ENCODE data around the gene UBE2S. TPM values are rescaled to one million over a fixed set of nuclear protein-coding genes. Genes with fewer than 3 reads are reported as not detected.
"Not testable (repeated sequence)": the region's sequence is repeated elsewhere in the genome, so short reads cannot be mapped to it uniquely, and the experiment has no call there.

The UBE2S gene
- polyA plus RNA-seq, 1 donor (not counting 4 experiments of a cell fraction or from before 2014, with no cell fraction given), result 31.8 TPM

- Histone ChIP-seq H3K27me3 (ENCODE audit: control insufficient read depth, extremely low read depth, insufficient read depth, low read length) (peaks cover 9% of the 10 kb centered on the region), H4K20me1 (ENCODE audit: control insufficient read depth, extremely low read depth, insufficient read depth, low read length) (no peaks in the 10 kb centered on the region), H3K27ac (ENCODE audit: control insufficient read depth, insufficient read depth, low read length) (no peak overlapping the region), H3K4me3 (ENCODE audit: control insufficient read depth in 2 of 3, extremely low read depth in 1 of 3, insufficient read depth in 2 of 3, low read depth in 1 of 3, low read length in 3 of 3) (no peak overlapping the region), H2AFZ (ENCODE audit: control insufficient read depth, low read length) (no peak overlapping the region), H3K36me3 (ENCODE audit: control insufficient read depth in 2 of 2, extremely low read depth in 1 of 2, insufficient read depth in 2 of 2, low read length in 2 of 2) (no peaks in the 10 kb centered on the region), H3K4me2 (ENCODE audit: control insufficient read depth, extremely low read depth, insufficient read depth, low read depth, low read length) (no peak overlapping the region), H3K9ac (ENCODE audit: control insufficient read depth, extremely low read depth, insufficient read depth, low read length) (no peak overlapping the region), H3K79me2 (ENCODE audit: control insufficient read depth, insufficient read depth, low read length) (no peaks in the 10 kb centered on the region), H3K4me1 (ENCODE audit: control insufficient read depth, extremely low read depth, insufficient read depth, low read length) (peaks cover 4% of the 10 kb centered on the region), H3K9me1 (ENCODE audit: control insufficient read depth, extremely low read depth, insufficient read depth, low read length) (no peaks in the 10 kb centered on the region), H3K9me3 (ENCODE audit: control insufficient read depth, low read depth, low read length) (no peaks in the 10 kb centered on the region)
- FAIRE-seq, result no peak
- dilution Hi-C loops (cut with MboI; ENCODE audit: extremely low pct_ligation_motif_present, low sequenced_read_pairs), result no loop called here
- TF ChIP-seq CTCF (optimal IDR thresholded peaks at IDR 0.05 in 1 of 3, IDR thresholded peaks at IDR 0.05 in 1 of 3, conservative IDR thresholded peaks at IDR 0.05 in 1 of 3; ENCODE audit: extremely low read depth in 1 of 3, insufficient read depth in 2 of 3, low read length in 3 of 3) (no peak), EZH2 (IDR thresholded peaks at IDR 0.05; ENCODE audit: low read length) (no peak)
- DNase-seq (ENCODE audit: low read depth, low spot score), result no peak
These were observed 15.8 kb upstream of the UBE2S start for GRCh38 chr19:55423225-55424005.

DNA sequence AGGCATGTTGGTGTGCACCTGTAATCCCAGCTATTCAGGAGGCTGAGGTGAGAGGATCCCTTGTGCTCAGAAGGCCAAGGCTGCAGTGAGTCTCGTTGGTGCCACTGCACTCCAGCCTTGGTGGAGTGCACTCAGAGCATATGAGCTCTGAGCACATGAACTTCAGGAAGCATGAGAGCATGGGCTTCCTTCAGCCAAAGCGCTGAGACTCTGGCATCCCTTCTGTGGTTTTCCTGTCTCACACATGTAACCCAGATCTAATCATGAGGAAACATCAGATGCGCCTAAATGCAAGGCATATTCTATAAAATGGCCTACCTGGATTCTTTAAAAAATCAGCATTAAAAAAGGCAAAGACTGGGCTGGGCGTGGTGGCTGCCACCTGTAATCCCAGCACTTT lies 13.7 kb upstream of the UBE2S start:
- H3K27ac ChIP-seq (ENCODE audit: control insufficient read depth, insufficient read depth, low read length); H3K9me3 ChIP-seq (ENCODE audit: control insufficient read depth, low read depth, low read length); H4K20me1 ChIP-seq (ENCODE audit: control insufficient read depth, extremely low read depth, insufficient read depth, low read length); H2AFZ ChIP-seq (ENCODE audit: control insufficient read depth, low read length); H3K36me3 ChIP-seq (ENCODE audit: control insufficient read depth in 2 of 2, extremely low read depth in 1 of 2, insufficient read depth in 2 of 2, low read length in 2 of 2); H3K9me1 ChIP-seq (ENCODE audit: control insufficient read depth, extremely low read depth, insufficient read depth, low read length); H3K4me3 ChIP-seq (ENCODE audit: control insufficient read depth in 2 of 3, extremely low read depth in 1 of 3, insufficient read depth in 2 of 3, low read depth in 1 of 3, low read length in 3 of 3); dilution Hi-C loops (cut with MboI; ENCODE audit: extremely low pct_ligation_motif_present, low sequenced_read_pairs); H3K4me1 ChIP-seq (ENCODE audit: control insufficient read depth, extremely low read depth, insufficient read depth, low read length); H3K27me3 ChIP-seq (ENCODE audit: control insufficient read depth, extremely low read depth, insufficient read depth, low read length); H3K4me2 ChIP-seq (ENCODE audit: control insufficient read depth, extremely low read depth, insufficient read depth, low read depth, low read length); H3K79me2 ChIP-seq (ENCODE audit: control insufficient read depth, insufficient read depth, low read length); DNase-seq (ENCODE audit: low read depth, low spot score); H3K9ac ChIP-seq (ENCODE audit: control insufficient read depth, extremely low read depth, insufficient read depth, low read length); FAIRE-seq: not testable (repeated sequence)

Data from keratinocyte (primary cell).